SK-N-SH treated with all-trans-retinoic acid at 6 μM for 48 hours (cell line): ENCODE results near the gene HMOX1.

Experiments
- BACH2 ChIP-seq: fragments of 250-450 bp; sonication (Bioruptor Pico); IDR thresholded peaks from 2 replicates; pipeline ENCODE4 v1.9.0; 2021; ENCODE audit warnings: mild to moderate bottlenecking, borderline replicate concordance
- CREB5 ChIP-seq: fragments of 250-450 bp; sonication (Bioruptor Pico); IDR thresholded peaks from 2 replicates; pipeline ENCODE4 v1.5.1; 2020; ENCODE audit warnings: low read depth, mild to moderate bottlenecking, moderate library complexity
- ISL1 ChIP-seq: fragments of 250-450 bp; sonication (Bioruptor Pico); IDR thresholded peaks from 2 replicates; pipeline ENCODE4 v2.1.2; 2022; ENCODE audit warnings: mild to moderate bottlenecking, moderate library complexity
- RARB ChIP-seq: fragments of 250-450 bp; sonication (Bioruptor Pico); IDR thresholded peaks from 2 replicates; pipeline ENCODE4 v1.8.0; 2021; ENCODE audit warnings: mild to moderate bottlenecking, moderate library complexity
- TOX ChIP-seq: fragments of 250-450 bp; sonication (Bioruptor Pico); IDR thresholded peaks from 2 replicates; pipeline ENCODE4 v1.8.0; 2021; ENCODE audit warnings: mild to moderate bottlenecking, moderate library complexity, borderline replicate concordance

GRCh38 chr22:35367331-35367886, 13.5 kb upstream of the HMOX1 start:
- no peak for TF ChIP-seq CREB5 (CRISPR knock-in tag)
- no peak for TF ChIP-seq BACH2
- no peak for TF ChIP-seq RARB (CRISPR knock-in tag)
- TF ChIP-seq ISL1, result no peak
- TF ChIP-seq TOX (CRISPR knock-in tag), result no peak
